SK-MEL-5 (cell line): ENCODE measurements around the gene TTLL9. TPM values are rescaled to one million over a fixed set of nuclear protein-coding genes. Genes with fewer than 3 reads are reported as not detected.

Experiments
- DNase-seq: peaks from one replicate; pipeline ENCODE4 v3.0.0-alpha.2; 2016; ENCODE audit warnings: low read depth, low spot score
- in situ Hi-C: cut with HindIII; loops from 2 replicates; pipeline ENCODE4 v1.10.0; 2016; ENCODE audit warnings: low sequenced_read_pairs, high pct_unique_total_duplicates, low pct_unique_long_range_greater_than_20kb
- total RNA-seq: library from RNA; depleted of rRNA; stranded (reverse); fragments of >200 nt; shearing (Covaris generic); gene quantifications from 2 replicates; pipeline ENCODE4 v1.2.3, GENCODE V29; 2014

The TTLL9 gene
- total RNA-seq, 1 experiment from 2014 or later, result not detected

DNA sequence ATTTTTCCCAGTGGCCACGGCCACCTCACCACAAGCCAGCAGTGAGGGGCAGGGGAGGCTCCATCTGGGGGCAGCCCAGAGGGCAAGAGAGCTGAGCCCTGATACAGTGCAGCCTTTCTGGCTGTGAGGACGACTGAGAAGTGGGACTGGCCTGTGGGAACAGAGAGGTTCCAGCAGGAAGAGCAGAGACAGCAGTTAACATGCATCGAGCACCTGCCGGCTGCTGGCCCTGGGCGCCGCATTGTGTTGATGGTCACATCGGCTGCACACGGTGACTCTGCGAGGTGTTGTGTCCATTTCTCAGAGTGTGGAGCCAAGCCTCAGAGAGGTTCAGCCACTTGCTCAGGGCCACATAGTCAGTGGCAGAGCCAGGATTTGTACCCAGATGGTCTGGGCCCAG is 34.9 kb upstream of the TTLL9 start:
- DNase-seq, result no peak
- in situ Hi-C loops, result no loop called here

DNA sequence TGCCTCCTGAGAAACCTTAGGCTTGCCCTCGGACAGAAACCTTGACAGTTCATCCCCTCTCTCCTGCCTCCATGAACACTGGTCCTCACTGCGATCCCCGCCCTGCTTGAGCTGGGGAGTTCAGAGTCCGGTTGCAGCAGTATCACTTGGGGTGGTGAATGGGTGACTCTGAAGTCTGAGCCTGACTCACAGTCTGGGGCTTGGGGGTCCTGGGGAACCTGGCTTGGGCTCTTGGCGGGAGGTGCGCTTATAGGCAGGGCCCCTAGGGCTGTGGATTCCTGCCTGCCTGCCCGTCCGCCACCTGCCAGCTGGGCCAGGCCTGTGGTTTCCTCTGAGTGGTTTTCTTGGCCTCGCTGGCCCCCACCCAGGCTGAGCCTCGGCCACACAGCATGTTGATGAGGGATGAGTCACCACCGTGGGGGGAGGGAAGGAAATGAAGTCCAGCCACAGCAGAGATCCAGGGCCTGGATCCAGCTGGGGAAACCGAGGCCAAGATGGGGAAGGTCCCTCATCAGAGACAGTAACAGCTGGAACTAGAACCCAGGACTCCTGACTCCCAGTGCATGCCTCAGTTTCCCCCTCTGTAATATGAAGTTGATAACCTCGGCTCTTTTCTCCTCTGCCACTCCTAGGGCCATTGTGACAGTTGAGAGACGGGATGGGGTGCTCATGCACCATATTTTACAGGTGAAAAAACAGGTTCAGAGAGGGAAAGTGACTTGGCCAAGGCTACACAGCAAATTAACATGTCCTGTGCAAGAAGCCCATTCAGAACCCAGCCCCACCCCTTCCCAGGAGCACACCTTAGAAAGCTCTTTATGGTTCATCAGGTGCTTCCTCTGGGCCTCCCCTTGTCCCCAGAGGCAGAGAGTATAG is 34.2 kb upstream of the TTLL9 start:
- peak; percentile 50 for DNase-seq
- in situ Hi-C loops, result no loop called here

DNA sequence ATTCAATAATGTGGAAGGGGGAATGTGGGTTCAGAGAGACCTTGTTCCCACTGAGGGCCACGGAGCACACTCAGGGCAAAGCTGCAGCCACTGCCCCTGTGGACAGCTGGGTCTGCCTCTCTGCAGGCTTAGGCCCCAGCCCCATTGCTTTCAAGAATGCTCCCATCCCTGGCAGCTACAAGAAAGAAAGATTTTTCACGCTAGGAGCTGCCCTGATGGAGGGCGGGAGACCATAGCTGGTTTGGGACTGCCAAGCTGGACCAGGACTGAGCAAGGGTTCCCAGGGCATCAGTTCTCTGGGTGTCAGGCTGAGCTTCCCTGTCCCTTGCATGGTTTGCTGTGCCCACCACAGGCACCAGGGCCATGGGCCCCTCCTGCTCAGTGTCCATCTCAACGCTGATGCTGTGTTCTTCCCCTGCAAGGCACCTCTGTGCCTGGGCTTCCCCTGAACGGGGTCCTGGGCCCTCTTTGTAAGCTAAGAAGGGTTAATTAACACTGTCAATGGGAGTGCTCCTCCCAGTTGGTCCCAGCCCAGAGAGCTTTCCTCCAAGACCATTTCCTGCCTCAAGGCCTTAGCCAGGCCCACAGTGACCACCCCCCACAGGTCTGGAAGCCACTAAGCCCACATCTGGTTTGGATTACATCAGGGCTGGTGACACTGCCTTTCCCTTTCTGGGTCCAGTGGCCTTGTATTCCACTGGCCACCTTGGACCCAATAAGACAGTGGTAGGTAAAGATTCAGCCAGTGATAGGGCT is 33.4 kb upstream of the TTLL9 start:
- in situ Hi-C loops, result no loop called here
- no peak for DNase-seq

GRCh38 chr20:31837896-31838397 is 32.5 kb upstream of the TTLL9 start:
- in situ Hi-C loops, result no loop called here

GRCh38 chr20:31838646-31839292 is 31.7 kb upstream of the TTLL9 start:
- no peak for DNase-seq
- in situ Hi-C loops, result no loop called here

More at GRCh38 chr20:31837896-31838397, 32.5 kb upstream of the TTLL9 start:
- DNase-seq, result no peak

DNA sequence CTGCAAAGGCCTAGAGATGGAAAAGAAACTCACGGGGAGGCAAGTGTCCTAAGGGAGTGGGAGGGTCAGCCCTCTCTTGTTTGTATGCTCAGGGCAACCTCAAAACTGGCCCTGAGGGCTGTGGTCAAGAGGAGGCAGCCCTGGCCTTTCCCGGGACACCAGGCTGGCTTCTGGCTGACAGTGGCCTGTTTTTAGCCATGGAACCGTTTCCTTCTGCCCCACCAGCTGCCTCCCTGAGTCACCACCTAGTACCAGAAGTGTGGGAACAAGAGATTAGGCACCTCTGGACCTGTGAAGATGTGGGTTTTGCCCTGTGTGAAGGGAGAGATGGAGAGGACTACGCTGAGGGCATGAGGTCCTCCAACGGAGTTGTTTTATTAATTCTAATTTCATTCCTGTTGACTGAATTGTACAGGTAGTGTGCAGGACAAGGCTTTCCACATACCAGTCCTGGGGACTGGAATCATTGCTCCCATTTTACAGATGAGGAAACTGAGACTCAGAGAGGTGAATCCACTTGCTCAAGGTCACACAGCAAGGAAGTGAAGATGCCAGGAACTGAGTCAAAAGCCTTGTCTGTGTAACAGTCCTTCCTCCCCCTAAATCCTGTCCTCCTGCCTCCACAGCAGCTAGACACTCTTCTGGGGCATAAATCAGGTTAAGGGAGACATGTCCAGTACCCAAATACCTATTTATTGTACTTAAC is 30.5 kb upstream of the TTLL9 start:
- DNase-seq, result no peak
- in situ Hi-C loops, result no loop called here

DNA sequence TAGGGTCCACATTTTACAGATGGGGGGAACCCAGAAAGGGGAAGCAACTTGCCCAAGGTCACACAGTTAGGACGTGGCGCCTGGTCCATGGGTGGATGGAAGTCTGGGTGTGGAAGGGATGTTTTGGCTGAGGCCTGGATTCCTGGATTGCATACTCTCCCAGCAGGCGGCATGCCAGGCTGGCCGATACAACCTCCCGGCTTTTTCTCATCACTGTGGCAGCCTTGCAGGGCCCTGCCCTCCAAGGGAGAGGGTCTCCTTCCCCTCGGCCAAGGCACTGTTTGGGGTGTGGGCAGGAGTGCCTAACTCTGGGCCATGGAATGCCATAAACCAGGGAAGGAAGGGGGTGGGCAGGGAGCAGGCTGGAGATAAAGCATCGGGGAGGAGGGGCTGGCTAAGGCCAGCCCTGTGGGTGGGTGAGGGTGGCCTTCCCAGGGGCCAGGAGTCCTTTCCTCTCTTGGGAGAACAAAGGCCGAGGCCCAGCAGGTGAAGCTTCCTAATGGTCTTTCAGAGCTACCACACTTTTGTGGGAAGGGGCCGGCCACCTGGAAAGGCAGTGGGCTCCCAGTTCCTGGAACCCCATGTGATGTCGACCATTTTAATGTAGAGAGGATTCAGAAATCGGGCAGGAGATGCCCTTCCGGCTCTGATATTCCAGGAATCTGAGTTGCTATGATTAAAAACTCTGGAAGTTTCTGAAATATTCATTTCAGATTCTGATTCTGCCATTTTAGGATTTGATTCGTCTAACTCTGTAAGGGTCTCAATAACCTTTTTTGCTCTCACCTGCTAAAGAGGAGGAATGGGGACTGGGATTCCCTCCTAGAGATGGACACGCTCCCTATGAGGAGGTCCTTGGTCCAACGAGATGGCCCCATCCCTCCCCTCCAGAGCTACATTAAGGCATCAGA is 29.3 kb upstream of the TTLL9 start:
- DNase-seq, result no peak
- in situ Hi-C loops, result no loop called here

DNA sequence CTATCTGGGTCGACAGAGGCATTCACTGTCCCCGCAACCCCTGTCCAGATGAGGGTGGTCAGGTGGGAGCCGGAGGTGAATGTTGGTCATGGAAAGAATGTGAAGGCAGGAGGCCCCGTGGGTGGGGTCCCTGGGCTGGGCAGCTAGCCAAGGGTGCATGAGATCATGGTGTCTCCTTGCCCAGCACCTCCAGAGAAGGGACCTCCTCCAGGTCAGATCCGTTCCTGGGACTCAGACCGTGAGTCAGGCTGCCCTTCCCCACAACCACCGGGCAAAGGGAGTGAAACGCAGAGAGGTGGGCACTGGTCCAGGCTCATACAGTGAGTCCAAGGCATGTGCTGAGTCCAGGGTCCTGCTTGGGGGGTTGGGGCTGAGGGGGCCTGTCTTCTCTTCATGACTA is 28.5 kb upstream of the TTLL9 start:
- DNase-seq, result no peak
- in situ Hi-C loops, result no loop called here

- no peak for DNase-seq
- in situ Hi-C loops, result no loop called here
These were observed 27.8 kb upstream of the TTLL9 start for GRCh38 chr20:31842471-31843157.

GRCh38 chr20:31843288-31843687 is 27.1 kb upstream of the TTLL9 start:
- in situ Hi-C loops, result no loop called here
- DNase-seq, result no peak

DNA sequence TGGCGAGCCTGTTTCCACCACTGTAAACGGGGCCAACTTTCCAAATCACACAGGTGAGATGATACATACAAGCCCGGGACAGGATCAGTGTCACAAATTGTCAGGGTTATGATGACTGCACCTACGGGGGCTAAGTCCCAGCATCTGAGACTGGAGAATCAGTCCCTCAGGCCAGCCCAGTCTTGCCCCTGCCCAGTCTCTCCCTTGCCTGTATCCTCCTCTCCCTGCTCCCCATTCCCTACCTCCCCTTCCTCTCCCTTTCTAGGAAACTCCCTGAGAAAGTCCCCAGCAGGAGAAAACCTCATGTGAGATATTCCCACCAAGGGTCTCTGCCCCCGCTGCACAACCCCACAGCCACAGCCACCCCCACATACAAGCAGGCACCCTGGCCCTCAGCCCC is 26.6 kb upstream of the TTLL9 start:
- DNase-seq, result no peak
- in situ Hi-C loops, result no loop called here

DNA sequence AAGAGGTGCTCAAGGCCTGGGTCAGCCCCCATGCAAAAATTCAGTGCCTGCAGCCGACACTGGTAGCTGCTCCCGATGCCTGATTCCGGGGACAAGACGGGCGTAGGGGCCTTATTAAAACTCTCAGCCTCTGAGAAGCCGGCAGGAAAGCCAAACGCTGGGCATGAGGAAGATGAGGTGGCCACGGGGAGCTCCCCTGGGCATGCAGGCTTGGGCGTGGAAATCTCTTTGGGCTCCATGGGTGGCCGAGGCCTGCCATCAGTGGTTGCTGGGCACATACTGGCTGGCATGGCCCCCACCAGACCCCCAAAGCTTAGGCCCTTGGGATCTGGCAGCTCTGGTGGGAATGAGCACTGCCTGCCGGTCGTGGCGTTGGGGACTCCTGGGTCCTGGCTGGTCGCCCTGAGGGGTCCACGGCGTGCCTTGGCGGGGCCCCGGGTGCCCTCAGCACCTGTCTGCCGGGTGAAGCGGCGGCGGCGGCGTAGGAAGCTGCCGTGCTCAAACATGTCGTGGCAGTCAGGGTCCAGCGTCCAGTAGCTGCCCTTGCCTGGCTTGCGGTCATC is 25.6 kb upstream of the TTLL9 start:
- in situ Hi-C loops, result no loop called here
- no peak for DNase-seq

- DNase-seq, result no peak
- in situ Hi-C loops, result no loop called here
These were observed 25.1 kb upstream of the TTLL9 start, which contains the start of gene FOXS1 for GRCh38 chr20:31845300-31845863. TSS of gene FOXS1 (minus strand) at chr20:31845604. CDS start at chr20:31845542, 62 bp downstream.

DNA sequence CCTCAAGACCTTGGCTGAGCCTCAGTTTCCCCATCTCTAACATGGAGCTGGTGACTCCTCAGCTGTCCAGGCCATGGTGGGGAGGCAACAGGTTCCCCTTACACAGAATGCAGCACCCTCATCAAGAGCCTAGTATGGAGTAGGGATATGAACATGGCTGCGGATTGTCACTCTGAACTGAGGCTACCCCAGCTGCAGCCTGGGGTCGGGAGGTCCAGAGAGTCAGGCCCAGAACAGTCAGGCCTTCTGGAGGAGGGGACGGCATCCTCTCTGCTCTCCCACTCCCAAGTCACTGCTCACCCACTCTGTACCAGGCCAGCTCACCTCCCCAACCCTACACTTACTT is 23.7 kb upstream of the TTLL9 start:
- in situ Hi-C loops, result no loop called here
- no peak for DNase-seq

DNA sequence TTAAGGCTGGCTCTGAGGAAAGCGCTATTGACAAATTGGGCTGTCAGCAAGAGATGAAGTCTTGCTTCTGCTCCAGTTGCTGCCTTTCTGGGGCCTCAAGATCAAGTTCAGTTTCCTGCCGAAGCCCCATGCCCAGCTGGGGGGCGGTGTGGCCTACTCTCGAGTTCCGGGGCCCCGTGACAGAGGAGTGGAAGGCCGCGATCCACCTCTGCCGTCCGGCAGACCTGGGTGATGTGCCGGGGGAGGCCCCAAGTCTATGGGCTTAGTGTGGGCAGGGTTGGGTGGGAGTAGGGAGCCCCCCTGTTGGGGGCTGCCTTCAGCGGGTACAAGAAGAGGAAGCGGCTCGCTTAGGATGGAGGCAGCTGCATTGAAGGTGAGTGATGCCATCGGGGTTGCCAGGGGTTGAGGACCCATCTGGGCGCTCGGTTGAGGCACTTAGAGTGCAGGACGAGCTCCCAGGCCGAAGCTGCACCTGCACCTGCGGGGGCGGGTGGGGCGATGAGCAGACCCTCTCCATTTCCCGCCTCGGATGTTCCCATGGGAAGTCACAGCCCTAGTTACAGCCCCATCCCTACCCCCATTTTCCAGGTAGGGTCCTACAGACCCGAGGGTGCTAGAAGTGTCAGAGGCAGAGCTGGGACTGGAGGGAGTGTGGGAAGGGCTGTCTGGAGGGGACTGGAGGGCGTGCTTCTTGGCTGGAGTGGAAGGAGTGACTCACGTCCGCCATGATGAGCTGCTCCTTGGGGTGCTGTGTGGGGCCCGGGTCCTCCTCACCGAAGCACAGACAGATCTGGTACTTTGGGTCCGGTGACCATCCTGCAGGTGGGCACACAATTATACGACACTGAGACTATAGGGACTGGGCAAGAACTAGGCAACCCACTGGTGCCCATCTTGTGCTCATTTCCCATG is 22.1 kb upstream of the TTLL9 start:
- in situ Hi-C loops, result no loop called here
- no peak for DNase-seq
